ENCODE measurements around the gene STK24.

STK24 gene

GRCh38 chr13:98581381-98581780, 4.5 kb upstream of the STK24 start:
- H3K36me3 ChIP-seq (ENCODE audit: control insufficient read depth, low read length) = no peaks in the 10 kb centered on the region
- H3F3A ChIP-seq (ENCODE audit: control insufficient read depth, insufficient read depth) = no peaks in the 10 kb centered on the region
- no peaks in the 10 kb centered on the region for H4K20me1 ChIP-seq (ENCODE audit: control insufficient read depth, insufficient read depth, low read depth, low read length)
- no peaks in the 10 kb centered on the region for H3K9me2 ChIP-seq (replicated peaks; ENCODE audit: control insufficient read depth, low read length)
- peaks cover 8% of the 10 kb centered on the region for H3K4me1 ChIP-seq (ENCODE audit: control insufficient read depth, low read length)
- no peak overlapping the region for H3K4me2 ChIP-seq (ENCODE audit: low read length)
- no peaks in the 10 kb centered on the region for H3K9me3 ChIP-seq (ENCODE audit: control insufficient read depth, insufficient read depth, low read length)
- no peak overlapping the region for H3K27ac ChIP-seq (ENCODE audit: low read depth, low read length)
- H3K27me3 ChIP-seq (ENCODE audit: control insufficient read depth, low read length) = no peaks in the 10 kb centered on the region
- TF ChIP-seq CTCF (IDR thresholded peaks at IDR 0.05; ENCODE audit: low read depth, low read length, poor library complexity, severe bottlenecking) (no peak), EZH2phosphoT487 (IDR thresholded peaks at IDR 0.05; ENCODE audit: borderline replicate concordance, low read length) (no peak)
- H3K79me2 ChIP-seq (ENCODE audit: control insufficient read depth, low read length) = peaks cover 5% of the 10 kb centered on the region
- H3K4me3 ChIP-seq (ENCODE audit: low read length) = no peak overlapping the region

- H3K4me1 ChIP-seq (ENCODE audit: control insufficient read depth, low read length) = peaks cover 8% of the 10 kb centered on the region
Measured at GRCh38 chr13:98580420-98580819, 3.5 kb upstream of the STK24 start.

GRCh38 chr13:98577836-98578285, 954 bp upstream of the STK24 start:
- H3F3A ChIP-seq (ENCODE audit: control insufficient read depth, insufficient read depth) = peaks cover 10% of the 10 kb centered on the region
- peak overlapping the region; percentile 85 for H3K4me3 ChIP-seq (ENCODE audit: low read length)
- H3K27me3 ChIP-seq (ENCODE audit: control insufficient read depth, low read length) = no peaks in the 10 kb centered on the region
- H3K9me2 ChIP-seq (replicated peaks; ENCODE audit: control insufficient read depth, low read length) = no peaks in the 10 kb centered on the region
- H3K27ac ChIP-seq (ENCODE audit: low read depth, low read length) = no peak overlapping the region
- no peaks in the 10 kb centered on the region for H3K9me3 ChIP-seq (ENCODE audit: control insufficient read depth, insufficient read depth, low read length)
- peaks cover 40% of the 10 kb centered on the region for H3K79me2 ChIP-seq (ENCODE audit: control insufficient read depth, low read length)
- H3K36me3 ChIP-seq (ENCODE audit: control insufficient read depth, low read length) = peaks cover 17% of the 10 kb centered on the region
- H4K20me1 ChIP-seq (ENCODE audit: control insufficient read depth, insufficient read depth, low read depth, low read length) = peaks cover 21% of the 10 kb centered on the region
- TF ChIP-seq EZH2phosphoT487 (IDR thresholded peaks at IDR 0.05; ENCODE audit: borderline replicate concordance, low read length) = no peak
- TF ChIP-seq CTCF (IDR thresholded peaks at IDR 0.05; ENCODE audit: low read depth, low read length, poor library complexity, severe bottlenecking) = no peak
- H3K4me1 ChIP-seq (ENCODE audit: control insufficient read depth, low read length) = peaks cover 30% of the 10 kb centered on the region
- peak overlapping the region; percentile 94 for H3K4me2 ChIP-seq (ENCODE audit: low read length)

More at GRCh38 chr13:98580420-98580819, 3.5 kb upstream of the STK24 start:
- peaks cover 8% of the 10 kb centered on the region for H3K36me3 ChIP-seq (ENCODE audit: control insufficient read depth, low read length)
- no peaks in the 10 kb centered on the region for H3K27me3 ChIP-seq (ENCODE audit: control insufficient read depth, low read length)
- no peak overlapping the region for H3K27ac ChIP-seq (ENCODE audit: low read depth, low read length)
- H3K9me3 ChIP-seq (ENCODE audit: control insufficient read depth, insufficient read depth, low read length) = no peaks in the 10 kb centered on the region
- H4K20me1 ChIP-seq (ENCODE audit: control insufficient read depth, insufficient read depth, low read depth, low read length) = 0 out of 2 replicates have a peak, but pooled peaks cover 5% of the 10 kb centered on the region
- H3K9me2 ChIP-seq (replicated peaks; ENCODE audit: control insufficient read depth, low read length) = no peaks in the 10 kb centered on the region
- no peak overlapping the region for H3K4me2 ChIP-seq (ENCODE audit: low read length)
- peaks cover 15% of the 10 kb centered on the region for H3K79me2 ChIP-seq (ENCODE audit: control insufficient read depth, low read length)
- no peaks in the 10 kb centered on the region for H3F3A ChIP-seq (ENCODE audit: control insufficient read depth, insufficient read depth)
- H3K4me3 ChIP-seq (ENCODE audit: low read length) = no peak overlapping the region
- no peak for TF ChIP-seq EZH2phosphoT487 (IDR thresholded peaks at IDR 0.05; ENCODE audit: borderline replicate concordance, low read length)
- no peak for TF ChIP-seq CTCF (IDR thresholded peaks at IDR 0.05; ENCODE audit: low read depth, low read length, poor library complexity, severe bottlenecking)
